VCaP (cell line): ENCODE measurements around the gene STPG1.

Experiments
- H3K27ac ChIP-seq: fragments of 450-650 bp; 2 replicates; pipeline ENCODE4 v1.5.1; 2017
- TF ChIP-seq, protein P1 (sequence below): fragments of 450-650 bp; conservative IDR thresholded peaks from 2 replicates; pipeline ENCODE4 v1.5.1; 2017; ENCODE audit warnings: mild to moderate bottlenecking, moderate library complexity

STPG1 gene

DNA sequence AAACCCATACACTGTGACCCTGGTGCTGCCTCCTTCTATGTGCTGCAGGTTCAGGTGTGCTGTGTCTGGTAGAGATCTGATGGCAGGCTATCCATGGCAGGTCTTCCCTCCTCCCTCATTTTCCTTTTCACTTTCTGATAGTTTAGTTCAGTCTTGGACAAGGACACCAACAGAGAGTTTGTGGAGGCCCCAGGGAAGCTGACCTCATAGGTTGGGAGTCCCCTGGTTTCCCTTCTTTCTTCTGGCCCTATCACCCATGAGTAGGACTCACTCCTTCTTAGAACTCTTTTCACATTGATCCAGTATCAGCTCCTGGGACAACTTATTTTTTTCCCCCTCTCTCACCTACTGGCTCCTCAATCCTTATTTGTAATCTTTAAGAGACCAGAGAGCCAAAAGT is 86.1 kb downstream of the STPG1 start:
- TF ChIP-seq, protein P1, sequence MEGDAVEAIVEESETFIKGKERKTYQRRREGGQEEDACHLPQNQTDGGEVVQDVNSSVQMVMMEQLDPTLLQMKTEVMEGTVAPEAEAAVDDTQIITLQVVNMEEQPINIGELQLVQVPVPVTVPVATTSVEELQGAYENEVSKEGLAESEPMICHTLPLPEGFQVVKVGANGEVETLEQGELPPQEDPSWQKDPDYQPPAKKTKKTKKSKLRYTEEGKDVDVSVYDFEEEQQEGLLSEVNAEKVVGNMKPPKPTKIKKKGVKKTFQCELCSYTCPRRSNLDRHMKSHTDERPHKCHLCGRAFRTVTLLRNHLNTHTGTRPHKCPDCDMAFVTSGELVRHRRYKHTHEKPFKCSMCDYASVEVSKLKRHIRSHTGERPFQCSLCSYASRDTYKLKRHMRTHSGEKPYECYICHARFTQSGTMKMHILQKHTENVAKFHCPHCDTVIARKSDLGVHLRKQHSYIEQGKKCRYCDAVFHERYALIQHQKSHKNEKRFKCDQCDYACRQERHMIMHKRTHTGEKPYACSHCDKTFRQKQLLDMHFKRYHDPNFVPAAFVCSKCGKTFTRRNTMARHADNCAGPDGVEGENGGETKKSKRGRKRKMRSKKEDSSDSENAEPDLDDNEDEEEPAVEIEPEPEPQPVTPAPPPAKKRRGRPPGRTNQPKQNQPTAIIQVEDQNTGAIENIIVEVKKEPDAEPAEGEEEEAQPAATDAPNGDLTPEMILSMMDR, result no peak
- H3K27ac ChIP-seq, result no peak overlapping the region

DNA sequence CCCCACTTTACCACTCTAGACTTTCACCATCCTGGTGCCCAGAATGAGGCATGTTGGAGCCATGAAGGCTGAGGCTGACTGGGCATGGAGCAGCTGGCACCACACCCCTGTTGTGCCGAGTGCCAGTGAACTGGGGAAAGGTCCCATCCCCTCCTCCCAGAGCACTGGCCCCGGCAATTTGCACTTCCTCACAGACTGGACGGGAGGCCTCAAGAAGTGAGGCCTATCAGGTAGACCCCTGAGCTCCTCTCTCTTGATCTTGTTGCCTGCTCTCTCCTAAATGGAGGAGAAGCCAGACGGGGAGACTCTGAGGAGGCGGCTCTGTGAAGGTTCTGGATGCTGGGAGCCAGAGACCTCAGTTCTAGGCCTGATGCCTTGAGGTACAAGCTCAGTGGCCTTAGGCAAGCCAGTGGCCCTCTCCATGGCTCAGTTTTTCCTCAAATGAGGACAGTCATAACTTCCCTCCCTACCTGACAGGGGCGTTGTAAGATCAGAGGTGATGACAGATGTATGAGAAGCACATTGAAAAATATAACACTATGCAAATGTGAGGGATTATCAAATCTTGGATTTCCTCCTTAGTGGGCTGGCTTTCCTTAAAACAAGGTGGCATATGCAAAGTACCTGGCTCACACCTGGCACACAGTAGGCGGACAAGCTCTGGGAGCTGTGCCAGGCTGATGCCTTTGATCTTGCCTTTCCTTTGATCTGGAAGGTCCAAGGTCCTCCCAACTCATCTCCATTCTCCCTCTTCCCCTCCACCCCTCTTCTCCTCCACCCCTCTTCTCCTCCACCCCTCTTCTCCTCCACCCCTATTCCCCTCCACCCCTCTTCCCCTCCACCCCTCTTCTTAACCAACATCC is 87.8 kb downstream of the STPG1 start:
- no peak overlapping the region for H3K27ac ChIP-seq
- TF ChIP-seq, protein P1, result no peak

DNA sequence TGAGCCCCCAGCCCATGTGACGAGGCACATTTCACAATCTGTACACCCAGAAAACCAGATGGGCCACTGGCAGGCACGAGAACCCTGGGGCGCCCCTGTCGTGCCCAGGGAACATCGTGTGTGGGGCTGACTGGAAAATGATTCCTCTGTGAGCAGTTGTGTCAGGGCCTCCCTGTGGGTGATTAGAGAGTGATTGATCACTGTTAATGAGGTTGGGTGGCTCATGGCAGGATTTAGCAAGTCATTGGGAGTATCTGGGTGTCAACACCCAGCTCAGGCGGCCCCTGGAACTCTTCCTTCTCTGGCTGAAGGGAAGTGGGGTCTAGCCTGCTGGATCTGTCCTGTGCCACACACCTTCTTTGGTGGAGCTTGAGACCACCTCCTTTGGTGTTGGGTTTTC is 88.7 kb downstream of the STPG1 start:
- TF ChIP-seq, protein P1, result no peak

GRCh38 chr1:24323281-24323680 is 90.3 kb downstream of the STPG1 start:
- no peak overlapping the region for H3K27ac ChIP-seq

More for the DNA sequence above, 88.7 kb downstream of the STPG1 start:
- H3K27ac ChIP-seq, result no peak overlapping the region

GRCh38 chr1:24322470-24323177 is 91.0 kb downstream of the STPG1 start:
- H3K27ac ChIP-seq, result no peak overlapping the region
- TF ChIP-seq, protein P1, result no peak

More at GRCh38 chr1:24323281-24323680, 90.3 kb downstream of the STPG1 start:
- TF ChIP-seq, protein P1, result no peak

DNA sequence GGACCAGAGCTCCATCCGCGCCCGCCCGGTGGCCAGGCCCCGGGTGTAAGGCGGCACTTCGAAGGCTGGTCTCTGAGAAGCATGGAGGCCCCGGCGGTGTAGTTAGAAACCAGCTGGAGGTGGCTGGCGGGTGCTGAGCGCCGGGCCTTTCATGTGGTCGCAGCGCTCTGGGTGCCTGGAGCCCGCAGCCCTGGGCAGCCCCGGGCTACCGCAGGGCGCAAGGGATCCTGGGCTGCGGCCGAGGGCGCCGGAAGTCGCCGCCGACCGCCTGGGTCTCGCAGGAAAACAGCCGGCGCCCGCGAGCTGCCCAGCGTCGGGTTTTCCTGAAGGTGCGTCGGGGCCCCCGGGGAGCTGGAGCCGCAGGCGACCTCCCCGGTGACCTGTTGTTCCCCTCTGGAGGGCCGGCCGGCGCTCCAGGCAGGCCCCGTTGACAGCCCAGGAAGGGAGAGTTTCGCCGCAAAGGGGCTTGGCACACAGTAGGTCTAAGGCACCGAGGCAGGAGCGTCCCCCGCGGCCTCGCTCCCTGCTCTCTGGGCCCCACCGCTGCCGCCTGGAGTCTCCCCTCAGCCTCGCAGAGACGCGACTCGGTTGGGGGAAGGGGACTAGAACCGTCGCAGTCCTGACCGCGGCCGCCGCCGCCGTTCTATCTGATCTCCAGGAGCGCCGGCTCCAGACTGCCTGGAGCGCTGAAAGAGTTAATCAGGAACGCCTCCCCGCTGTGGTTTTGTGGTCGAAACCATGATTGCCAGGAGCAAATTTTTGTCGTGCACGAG is 91.7 kb downstream of the STPG1 start:
- TF ChIP-seq, protein P1, result no peak

DNA sequence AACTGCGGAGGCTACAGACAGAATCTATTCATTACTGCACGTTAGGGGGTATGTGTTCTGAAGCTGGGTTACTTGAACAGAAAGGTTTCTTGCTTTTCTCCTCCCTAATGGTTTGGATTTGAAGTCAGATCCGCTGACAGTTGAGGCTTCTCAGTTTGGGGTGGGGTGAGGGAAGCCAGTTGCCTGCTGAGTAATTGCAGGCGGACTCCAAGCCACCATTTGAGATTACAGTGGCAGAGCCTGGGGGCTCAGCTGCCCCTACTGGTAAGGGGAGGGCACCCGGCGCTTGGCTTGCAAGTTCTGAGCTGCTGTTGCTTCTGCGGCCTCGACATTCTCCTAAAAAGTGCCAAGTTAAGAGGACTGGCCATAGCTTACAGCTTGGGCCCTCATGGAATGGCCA is 92.5 kb downstream of the STPG1 start:
- TF ChIP-seq, protein P1, result no peak
- no peak overlapping the region for H3K27ac ChIP-seq

More for the DNA sequence above, 91.7 kb downstream of the STPG1 start:
- H3K27ac ChIP-seq, result no peak overlapping the region
